OCI-LY7 (cell line): ENCODE measurements around the gene CAP1. TPM values are rescaled to one million over a fixed set of nuclear protein-coding genes. Genes with fewer than 3 reads are reported as not detected.

Source experiments
- Bru-seq: library from RNA; stranded (reverse); fragments of 400-500 nt; gene quantifications from one replicate; lab custom pipeline; 2021; lab: Mats Ljungman, UMichigan
- BruChase-seq, 2 experiments: library from RNA; stranded (reverse); fragments of 400-500 nt; gene quantifications; one replicate each; lab custom pipeline; 2021; lab: Mats Ljungman, UMichigan
- BruUV-seq: library from RNA; stranded (reverse); fragments of 400-500 nt; replicated peaks from 2 replicates; lab custom pipeline; 2021; lab: Mats Ljungman, UMichigan
- CTCF ChIA-PET: fragments of 300-600 bp; sonication (Branson Sonifier 250); formaldehyde crosslinking; loops from one replicate; lab custom pipeline; 2022; ENCODE audit warnings: antibody characterized with exemption; ENCODE audit not compliant: unreplicated experiment; lab: Charles Lee
- POLR2A ChIA-PET: fragments of 300-600 bp; sonication (Branson Sonifier 250); formaldehyde crosslinking; loops from one replicate; lab custom pipeline; 2022; ENCODE audit warnings: antibody characterized with exemption; lab: Charles Lee
- DNase-seq: peaks from one replicate; pipeline ENCODE4 v3.0.0-alpha.2; 2015; ENCODE audit warnings: low spot score
- H2AFZ ChIP-seq: fragments of 200-600 bp; sonication (generic), shearing (Covaris generic); 2 replicates; pipeline ENCODE4 v1.6.1; 2014; ENCODE audit warnings: mild to moderate bottlenecking, antibody characterized with exemption, low read length, moderate library complexity
- H3K27ac ChIP-seq: fragments of 200-600 bp; sonication (generic); 2 replicates; pipeline ENCODE4 v1.5.1; 2014; ENCODE audit warnings: mixed run types, low read depth, mild to moderate bottlenecking, moderate library complexity, low read length, inconsistent platforms; ENCODE audit not compliant: poor library complexity, severe bottlenecking
- H3K36me3 ChIP-seq: fragments of 200-600 bp; sonication (generic); 2 replicates; pipeline ENCODE4 v1.6.1; 2014; ENCODE audit warnings: mild to moderate bottlenecking, antibody characterized with exemption, low read length, moderate library complexity, mixed read lengths; ENCODE audit not compliant: insufficient read depth
- H3K4me1 ChIP-seq: fragments of 200-600 bp; sonication (generic); 2 replicates; pipeline ENCODE4 v1.5.1; 2014; ENCODE audit warnings: mild to moderate bottlenecking, low read length; ENCODE audit not compliant: insufficient read depth, poor library complexity, severe bottlenecking
- H3K4me2 ChIP-seq: fragments of 200-600 bp; sonication (generic); 2 replicates; pipeline ENCODE4 v1.6.1; 2014; ENCODE audit warnings: mild to moderate bottlenecking, low read length
- H3K4me3 ChIP-seq: fragments of 200-600 bp; sonication (generic); 2 replicates; pipeline ENCODE4 v1.5.1; 2014; ENCODE audit warnings: mild to moderate bottlenecking, low read depth, low read length; ENCODE audit not compliant: poor library complexity, severe bottlenecking
- H3K79me2 ChIP-seq: fragments of 200-600 bp; sonication (generic); 2 replicates; pipeline ENCODE4 v1.6.1; 2016; ENCODE audit warnings: low read depth, mild to moderate bottlenecking, low read length, moderate library complexity, mixed read lengths; ENCODE audit not compliant: insufficient read depth
- H3K9me2 ChIP-seq: fragments of 200-600 bp; sonication (generic); 2 replicates; pipeline ENCODE4 v1.6.1; 2016; ENCODE audit warnings: mild to moderate bottlenecking, low read length, mixed read lengths; ENCODE audit not compliant: insufficient read depth
- H3K9me3 ChIP-seq: fragments of 200-600 bp; sonication (generic); 2 replicates; pipeline ENCODE4 v1.6.1; 2014; ENCODE audit warnings: mild to moderate bottlenecking, mixed run types, low read length, mixed read lengths
- H4K20me1 ChIP-seq: fragments of 200-600 bp; sonication (generic); 2 replicates; pipeline ENCODE4 v1.6.1; 2014; ENCODE audit warnings: mild to moderate bottlenecking, antibody characterized with exemption, low read length, moderate library complexity, mixed read lengths; ENCODE audit not compliant: insufficient read depth
- CTCF ChIP-seq: fragments of 200-600 bp; sonication (generic); conservative IDR thresholded peaks from 2 replicates; pipeline ENCODE4 v1.5.1; 2014; ENCODE audit warnings: mild to moderate bottlenecking, antibody characterized with exemption, low read length, moderate library complexity, mixed read lengths
- EZH2phosphoT487 ChIP-seq: fragments of 200-600 bp; sonication (generic); IDR thresholded peaks from 2 replicates; pipeline ENCODE4 v1.6.1; 2018; ENCODE audit warnings: low read depth, borderline replicate concordance, mild to moderate bottlenecking, mixed run types, antibody characterized with exemption, low read length, moderate library complexity, mixed read lengths
- intact Hi-C: fragments of 100-400 bp; cut with micrococcal nuclease; formaldehyde crosslinking; loops from one replicate; pipeline ENCODE4 v1.10.0; 2022; ENCODE audit not compliant: unreplicated experiment
- long read RNA-seq: library from polyadenylated mRNA; stranded (forward); transcript quantifications from one replicate; pipeline ENCODE4 v2.0.0, GENCODE V29; 2022
- total RNA-seq, 2 experiments: library from RNA; depleted of rRNA in 1 of 2; stranded (reverse); fragments of >200 nt in 1 of 2; shearing (Covaris generic) in 1 of 2; gene quantifications; 2 replicates each; pipeline ENCODE4 v1.2.3, GENCODE V29; 2014 to 2022

The CAP1 gene
- total RNA-seq (2014; rRNA removed; shearing (Covaris generic)) (184 and 193 TPM in 2 replicates), total RNA-seq (2022) (276 and 296 TPM in 2 replicates), Bru-seq, nascent RNA (percentile 88 among the genes with signal in this experiment), BruChase-seq, experiment 1, labeled RNA remaining after a 6-hour chase (percentile 96 among the genes with signal in this experiment), BruChase-seq, experiment 2, labeled RNA remaining after a 2-hour chase (percentile 90 among the genes with signal in this experiment)
- long read RNA-seq, transcript CAP1-202 (13 exons, 1,496 nt) = minor isoform, 70 of 617 reads
- long read RNA-seq, transcript CAP1-206 (13 exons, 2,217 nt) = major isoform, 238 of 617 reads
- long read RNA-seq, transcript CAP1-201 (13 exons, 2,592 nt) = minor isoform, 15 of 617 reads
- long read RNA-seq, transcript CAP1-203 (13 exons, 3,105 nt) = minor isoform, 76 of 617 reads
- long read RNA-seq, partial matches to known transcripts = 81 of 617 reads
- long read RNA-seq, other reads (novel, unspliced or antisense) = 118 of 617 reads

GRCh38 chr1:40040511-40041465 lies at the start of gene CAP1:
Gene CAP1 (plus strand): TSS chr1:40040729. CDS start chr1:40059347, 18,618 bp downstream.
- H3K4me3 ChIP-seq = peak within 1 kb of the TSS; percentile 96
- ChIA-PET POLR2A (interaction anchor here (0.6 to 3.9 kb wide), 7 partner anchors 10 to 309 kb away, joined by 3 to 54 read pairs (median 3); no protein-coding TSS in a partner anchor), CTCF (interaction anchor here (1.0 kb wide), 1 partner anchor 20 kb away, joined by 3 read pairs; no protein-coding TSS in a partner anchor)
- peaks cover 51% of the 10 kb centered on the region for H3K79me2 ChIP-seq
- intact Hi-C loops = loop anchor here (1.0 kb wide), 2 partner anchors 19 to 24 kb away; no protein-coding TSS in a partner anchor
- H4K20me1 ChIP-seq = peaks cover 21% of the 10 kb centered on the region; the same call in 1 of the 2 replicates
- H3K36me3 ChIP-seq = peaks cover 38% of the 10 kb centered on the region
- peak; percentile 98 for DNase-seq
- H3K27ac ChIP-seq = peak within 1 kb of the TSS; percentile 99
- TF ChIP-seq CTCF (no peak), EZH2phosphoT487 (no peak)
- peaks cover 49% of the 10 kb centered on the region for H3K4me1 ChIP-seq
- peak within 1 kb of the TSS; percentile 56 for H2AFZ ChIP-seq
- no peaks in the 10 kb centered on the region for H3K9me3 ChIP-seq
- no peaks in the 10 kb centered on the region for H3K9me2 ChIP-seq
- TSS peak; percentile 77 for BruUV-seq
- H3K4me2 ChIP-seq = peak within 1 kb of the TSS; percentile 99

- H3K27ac ChIP-seq = no peak overlapping the region
- no peak for DNase-seq
- no TSS peak for BruUV-seq
- TF ChIP-seq CTCF (no peak), EZH2phosphoT487 (no peak)
- no peak overlapping the region for H3K4me2 ChIP-seq
- no peaks in the 10 kb centered on the region for H3K79me2 ChIP-seq
- H2AFZ ChIP-seq = peak overlapping the region; percentile 14; the same call in 1 of the 2 replicates
- intact Hi-C loops = no loop called here
- H3K4me1 ChIP-seq = peaks cover 37% of the 10 kb centered on the region
- no peak overlapping the region for H3K4me3 ChIP-seq
- no peaks in the 10 kb centered on the region for H3K9me2 ChIP-seq
- ChIA-PET CTCF (no interaction called here), POLR2A (interaction anchor here (0.7 kb wide), 1 partner anchor 408 kb away, joined by 3 read pairs; no protein-coding TSS in a partner anchor)
- H3K36me3 ChIP-seq = no peaks in the 10 kb centered on the region
- no peaks in the 10 kb centered on the region for H3K9me3 ChIP-seq
- no peaks in the 10 kb centered on the region for H4K20me1 ChIP-seq
Observed at GRCh38 chr1:39992234-39992633, 48.3 kb upstream of the CAP1 start.
